GM10266 (cell line): ENCODE measurements around the gene STK36.
A peak's percentile ranks its signal among the peaks of the same experiment; 100 is the strongest.

Source experiments
- DNase-seq: peaks from one replicate; pipeline ENCODE4 v3.0.0; 2012; ENCODE audit errors: extremely low spot score
- CTCF ChIP-seq: IDR thresholded peaks from 2 replicates; pipeline ENCODE4 v1.5.1; 2012; ENCODE audit warnings: mild to moderate bottlenecking, low read depth; ENCODE audit not compliant: control insufficient read depth, insufficient read depth; ENCODE audit errors: missing control alignments

The STK36 gene, protein sequence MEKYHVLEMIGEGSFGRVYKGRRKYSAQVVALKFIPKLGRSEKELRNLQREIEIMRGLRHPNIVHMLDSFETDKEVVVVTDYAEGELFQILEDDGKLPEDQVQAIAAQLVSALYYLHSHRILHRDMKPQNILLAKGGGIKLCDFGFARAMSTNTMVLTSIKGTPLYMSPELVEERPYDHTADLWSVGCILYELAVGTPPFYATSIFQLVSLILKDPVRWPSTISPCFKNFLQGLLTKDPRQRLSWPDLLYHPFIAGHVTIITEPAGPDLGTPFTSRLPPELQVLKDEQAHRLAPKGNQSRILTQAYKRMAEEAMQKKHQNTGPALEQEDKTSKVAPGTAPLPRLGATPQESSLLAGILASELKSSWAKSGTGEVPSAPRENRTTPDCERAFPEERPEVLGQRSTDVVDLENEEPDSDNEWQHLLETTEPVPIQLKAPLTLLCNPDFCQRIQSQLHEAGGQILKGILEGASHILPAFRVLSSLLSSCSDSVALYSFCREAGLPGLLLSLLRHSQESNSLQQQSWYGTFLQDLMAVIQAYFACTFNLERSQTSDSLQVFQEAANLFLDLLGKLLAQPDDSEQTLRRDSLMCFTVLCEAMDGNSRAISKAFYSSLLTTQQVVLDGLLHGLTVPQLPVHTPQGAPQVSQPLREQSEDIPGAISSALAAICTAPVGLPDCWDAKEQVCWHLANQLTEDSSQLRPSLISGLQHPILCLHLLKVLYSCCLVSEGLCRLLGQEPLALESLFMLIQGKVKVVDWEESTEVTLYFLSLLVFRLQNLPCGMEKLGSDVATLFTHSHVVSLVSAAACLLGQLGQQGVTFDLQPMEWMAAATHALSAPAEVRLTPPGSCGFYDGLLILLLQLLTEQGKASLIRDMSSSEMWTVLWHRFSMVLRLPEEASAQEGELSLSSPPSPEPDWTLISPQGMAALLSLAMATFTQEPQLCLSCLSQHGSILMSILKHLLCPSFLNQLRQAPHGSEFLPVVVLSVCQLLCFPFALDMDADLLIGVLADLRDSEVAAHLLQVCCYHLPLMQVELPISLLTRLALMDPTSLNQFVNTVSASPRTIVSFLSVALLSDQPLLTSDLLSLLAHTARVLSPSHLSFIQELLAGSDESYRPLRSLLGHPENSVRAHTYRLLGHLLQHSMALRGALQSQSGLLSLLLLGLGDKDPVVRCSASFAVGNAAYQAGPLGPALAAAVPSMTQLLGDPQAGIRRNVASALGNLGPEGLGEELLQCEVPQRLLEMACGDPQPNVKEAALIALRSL (N-terminal part only)

GRCh38 chr2:218671654-218672566 is at the start of gene STK36, which contains the start of gene RNF25:
STK36 (plus strand) TSS chr2:218672086; CDS start chr2:218672830, 744 bp downstream.
RNF25 (minus strand) TSS chr2:218672002; CDS start chr2:218671970, 32 bp downstream.
- TF ChIP-seq CTCF: no peak

DNA sequence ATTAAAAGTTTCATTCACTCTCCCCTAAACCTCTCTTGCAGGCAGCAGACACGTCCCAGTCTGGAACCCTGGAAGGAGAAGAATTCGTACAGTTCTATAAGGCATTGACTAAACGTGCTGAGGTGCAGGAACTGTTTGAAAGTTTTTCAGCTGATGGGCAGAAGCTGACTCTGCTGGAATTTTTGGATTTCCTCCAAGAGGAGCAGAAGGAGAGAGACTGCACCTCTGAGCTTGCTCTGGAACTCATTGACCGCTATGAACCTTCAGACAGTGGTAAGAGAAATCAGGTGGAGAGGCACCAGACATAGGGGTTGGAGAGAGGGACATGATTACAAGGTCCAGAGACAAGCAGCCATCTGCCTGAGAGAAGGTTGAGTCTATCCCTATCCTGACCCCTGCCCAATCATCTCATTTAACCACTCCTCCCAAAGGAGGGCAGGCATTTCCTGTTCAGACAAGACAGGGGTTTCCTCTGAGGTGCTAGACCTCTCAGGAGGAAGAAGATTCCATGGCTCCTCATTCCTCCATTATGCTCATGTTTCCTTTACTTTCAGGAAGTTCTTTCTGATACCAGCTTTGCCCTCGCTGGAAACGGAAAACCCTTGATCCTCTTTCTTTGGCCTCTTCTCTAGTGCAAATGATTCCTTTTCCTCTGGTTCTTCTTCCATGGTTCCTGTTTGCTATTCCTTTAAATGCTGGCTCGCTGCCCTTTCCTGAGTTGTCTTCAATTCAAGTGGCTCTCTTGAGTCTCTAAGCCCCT is 49.1 kb upstream of the STK36 start:
- no peak for TF ChIP-seq CTCF

More at GRCh38 chr2:218671654-218672566, at the start of gene STK36, which contains the start of gene RNF25:
- peak; percentile 86 for DNase-seq

GRCh38 chr2:218623366-218623705 is 48.5 kb upstream of the STK36 start:
- TF ChIP-seq CTCF: no peak
- no peak for DNase-seq

More for the DNA sequence above, 49.1 kb upstream of the STK36 start:
- no peak for DNase-seq

- no peak for DNase-seq
- TF ChIP-seq CTCF: no peak
These were observed 45.5 kb upstream of the STK36 start for GRCh38 chr2:218626369-218626768.

GRCh38 chr2:218627939-218628338 is 43.9 kb upstream of the STK36 start:
- no peak for TF ChIP-seq CTCF
- DNase-seq: no peak
